Measurements from ENCODE around the gene PXDN.
"Not testable (repeated sequence)": the region's sequence is repeated elsewhere in the genome, so short reads cannot be mapped to it uniquely, and the experiment has no call there.

The PXDN gene

DNA sequence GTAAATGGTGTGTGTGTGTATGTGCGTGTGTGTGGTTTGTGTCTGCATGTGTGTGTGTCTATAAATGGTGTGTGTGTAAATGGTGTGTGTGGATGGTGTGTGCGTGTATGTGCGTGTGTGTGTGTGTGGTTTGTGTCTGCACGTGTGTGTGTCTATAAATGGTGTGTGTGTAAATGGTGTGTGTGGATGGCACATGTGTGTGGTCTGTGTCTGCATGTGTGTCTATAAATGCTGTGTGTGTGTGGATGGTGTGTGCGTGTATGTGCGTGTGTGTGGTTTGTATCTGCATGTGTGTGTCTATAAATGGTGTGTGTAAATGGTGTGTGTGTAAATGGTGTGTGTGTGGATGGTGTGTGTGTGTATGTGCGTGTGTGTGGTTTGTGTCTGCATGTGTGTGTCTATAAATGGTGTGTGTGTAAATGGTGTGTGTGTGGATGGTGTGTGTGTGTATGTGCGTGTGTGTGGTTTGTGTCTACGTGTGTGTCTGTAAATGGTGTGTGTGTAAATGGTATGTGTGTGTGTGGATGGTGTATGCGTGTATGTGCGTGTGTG lies 64.8 kb downstream of the PXDN start:
- not testable (repeated sequence) for DNase-seq

DNA sequence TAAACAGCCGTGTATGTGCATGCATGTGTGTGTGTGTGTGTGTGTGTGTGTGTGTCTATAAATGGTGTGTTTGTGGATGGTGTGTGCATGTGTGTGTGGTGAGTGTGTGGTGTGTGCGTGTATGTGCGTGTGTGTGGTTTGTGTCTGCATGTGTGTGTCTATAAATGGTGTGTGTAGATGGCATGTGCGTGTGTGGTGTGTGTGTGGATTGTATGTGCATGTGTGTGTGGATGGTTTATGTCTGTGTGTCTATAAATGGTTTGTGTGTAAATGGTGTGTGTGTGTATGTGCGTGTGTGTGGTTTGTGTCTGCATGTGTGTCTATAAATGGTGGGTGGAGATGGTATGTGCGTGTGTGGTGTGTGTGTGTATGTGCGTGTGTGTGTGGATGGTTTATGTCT lies 65.2 kb downstream of the PXDN start:
- DNase-seq, result not testable (repeated sequence)

GRCh38 chr2:1678609-1679008 lies 65.7 kb downstream of the PXDN start:
- DNase-seq, result no peak

GRCh38 chr2:1677821-1678165 lies 66.5 kb downstream of the PXDN start:
- DNase-seq, result no peak

DNA sequence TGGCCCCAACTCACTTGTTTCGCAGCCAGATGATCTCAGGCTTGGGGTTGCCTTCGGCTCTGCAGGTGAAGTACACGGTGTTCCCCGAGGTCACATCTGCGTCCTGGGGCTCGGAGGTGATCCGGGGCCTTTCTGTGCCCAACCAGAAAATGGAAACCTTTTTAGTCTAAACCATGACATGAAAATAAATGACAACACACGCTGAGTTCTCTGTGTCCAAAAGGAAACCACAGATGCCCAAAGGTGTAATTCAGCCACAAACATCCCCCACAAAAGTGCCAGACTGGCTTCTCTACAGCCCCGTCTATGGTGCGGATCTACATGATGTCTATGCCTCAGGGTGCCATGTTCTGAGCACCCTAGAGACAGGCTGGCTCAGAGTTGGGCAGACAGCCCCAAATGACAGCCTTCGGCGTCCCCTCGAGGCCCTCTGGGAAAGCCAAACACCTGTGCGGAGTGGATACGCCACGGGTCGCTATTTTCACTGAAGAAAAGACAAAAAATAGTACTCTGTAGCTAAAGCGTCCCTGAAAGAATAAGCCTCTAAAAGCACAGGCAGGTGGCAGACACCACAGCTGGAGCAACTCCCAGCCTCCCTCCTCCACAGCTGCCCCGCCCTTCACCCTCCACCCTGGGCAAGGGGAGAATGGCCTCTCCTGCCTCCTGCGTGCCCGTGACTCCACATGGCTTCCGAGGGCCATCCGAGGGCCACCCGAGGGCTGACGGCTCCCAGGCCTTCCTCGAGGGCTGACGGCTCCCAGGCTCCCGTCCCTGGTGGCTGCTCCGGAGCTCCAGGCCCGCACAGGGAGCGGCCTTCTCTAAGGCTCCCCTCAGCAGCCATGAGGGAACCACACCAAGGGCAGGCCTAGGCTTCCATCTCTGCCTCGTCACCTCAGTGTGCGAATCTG lies 67.1 kb downstream of the PXDN start:
- no peak for DNase-seq

GRCh38 chr2:1676091-1676912 lies 68.0 kb downstream of the PXDN start:
- no peak for DNase-seq

- DNase-seq, result no peak
Measured at GRCh38 chr2:1675633-1676032, 68.7 kb downstream of the PXDN start.

DNA sequence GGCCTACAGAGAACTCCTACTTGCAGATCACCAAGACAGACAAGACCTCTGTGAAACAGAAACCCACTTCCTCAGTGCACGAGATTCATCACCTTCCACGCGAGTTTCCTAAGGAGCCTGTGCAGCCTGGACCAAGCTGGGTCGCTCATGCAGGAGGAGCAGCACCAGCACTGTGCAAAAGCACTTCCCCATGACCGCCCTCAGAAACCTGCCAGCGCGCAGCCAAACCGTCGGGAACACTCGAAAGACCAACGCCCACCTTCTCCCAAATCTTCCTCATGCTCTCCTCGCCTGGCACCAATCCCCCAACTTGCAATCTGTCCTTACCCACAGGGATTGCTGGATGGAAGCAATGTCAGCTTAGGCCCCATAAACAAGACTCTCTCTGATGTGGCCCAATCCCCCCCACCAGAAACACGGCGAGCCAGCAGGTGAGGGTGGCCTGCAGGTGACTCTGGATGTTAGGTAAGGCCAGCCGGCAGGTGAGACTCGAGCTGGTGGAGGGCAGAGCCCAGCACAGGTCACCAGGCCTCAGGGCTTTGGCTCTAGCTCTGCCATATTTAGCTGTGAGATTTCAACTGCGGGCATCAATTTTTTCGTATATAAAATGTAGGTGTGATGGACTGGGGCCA lies 69.4 kb downstream of the PXDN start:
- no peak for DNase-seq

DNA sequence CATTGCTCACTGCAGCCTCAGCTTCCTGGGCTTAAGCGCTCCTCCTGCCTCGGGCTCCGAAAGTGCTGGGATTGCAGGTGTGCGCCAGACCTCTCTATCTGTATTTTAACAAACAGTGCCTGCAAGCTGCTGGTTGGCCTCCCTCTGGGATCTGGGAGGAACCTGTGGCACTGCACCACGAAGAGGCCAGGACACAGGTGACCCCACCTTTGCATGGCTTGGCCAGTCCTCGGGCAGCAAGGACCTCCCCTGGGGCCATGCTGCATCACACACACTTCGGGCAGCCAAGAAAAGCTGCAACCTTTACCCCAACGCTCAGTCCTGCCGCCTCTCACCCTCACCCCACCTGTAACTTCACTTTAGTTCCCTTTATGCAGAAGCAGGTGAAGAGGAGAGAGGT lies 70.0 kb downstream of the PXDN start:
- no peak for DNase-seq

- DNase-seq, result no peak
Measured at GRCh38 chr2:1673160-1673944, 71.0 kb downstream of the PXDN start.

- DNase-seq, result no peak
Measured at GRCh38 chr2:1672738-1673137, 71.6 kb downstream of the PXDN start.

DNA sequence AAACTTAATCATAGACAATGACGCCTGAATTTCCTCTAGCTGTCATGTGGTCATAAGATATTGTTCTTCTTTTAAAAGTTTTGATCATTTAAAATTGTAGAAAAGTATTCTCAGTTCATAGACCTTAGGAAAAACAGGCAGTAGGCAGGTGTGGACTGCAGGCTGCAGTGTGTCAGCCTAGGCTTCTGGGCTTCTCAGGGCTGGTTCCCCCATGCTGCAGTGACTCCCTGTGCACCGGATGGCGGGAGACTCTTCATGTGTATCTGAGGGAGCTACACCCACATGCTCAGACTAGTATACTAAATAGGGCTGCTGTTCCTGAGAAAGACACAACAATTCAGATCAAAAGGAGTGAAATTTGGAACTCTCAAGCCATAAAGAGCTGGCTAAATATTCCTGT lies 72.4 kb downstream of the PXDN start:
- DNase-seq, result no peak

DNA sequence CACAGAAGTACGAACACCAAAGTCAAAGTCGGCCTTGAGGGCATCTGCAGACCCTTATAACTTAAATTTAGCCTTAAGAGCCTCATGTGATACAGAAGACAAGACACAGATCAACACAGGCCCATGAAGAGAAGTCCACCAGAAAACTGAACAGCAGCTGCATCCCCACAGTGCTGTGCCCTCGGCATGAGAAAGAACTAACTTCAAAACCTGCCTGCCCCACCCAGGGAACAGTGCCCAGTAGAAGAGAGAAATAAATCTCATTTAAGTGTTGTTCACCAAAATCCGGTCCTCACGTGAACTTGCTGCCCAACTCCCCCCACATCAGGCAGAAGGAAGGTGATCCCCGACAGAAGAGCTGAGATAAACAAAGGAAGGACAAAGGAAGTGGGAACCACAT lies 73.7 kb downstream of the PXDN start:
- no peak for DNase-seq

GRCh38 chr2:1665761-1666505 lies 78.4 kb downstream of the PXDN start:
- no peak for DNase-seq

GRCh38 chr2:1664698-1665097 lies 79.6 kb downstream of the PXDN start:
- no peak for DNase-seq

GRCh38 chr2:1664076-1664605 lies 80.2 kb downstream of the PXDN start:
- DNase-seq, result no peak

DNA sequence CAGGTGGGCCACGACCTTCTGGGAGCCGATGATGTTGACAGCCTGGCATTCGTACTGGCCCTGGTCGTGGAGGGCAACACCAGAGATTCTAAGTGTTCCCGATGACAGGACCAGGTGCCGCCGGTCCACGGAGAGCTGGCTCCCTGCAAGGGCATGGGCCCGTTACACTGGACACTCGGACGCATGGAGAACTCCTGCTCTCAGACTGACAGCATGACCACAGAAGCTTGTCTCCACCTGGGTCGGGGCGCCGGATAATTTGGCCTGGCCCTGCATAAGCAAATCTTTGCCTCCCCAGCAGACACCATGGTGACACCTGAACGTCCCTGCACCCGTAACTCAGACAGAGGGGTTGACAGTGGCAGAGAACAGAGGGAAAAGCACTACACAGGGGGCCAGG lies 80.7 kb downstream of the PXDN start:
- DNase-seq, result no peak

DNA sequence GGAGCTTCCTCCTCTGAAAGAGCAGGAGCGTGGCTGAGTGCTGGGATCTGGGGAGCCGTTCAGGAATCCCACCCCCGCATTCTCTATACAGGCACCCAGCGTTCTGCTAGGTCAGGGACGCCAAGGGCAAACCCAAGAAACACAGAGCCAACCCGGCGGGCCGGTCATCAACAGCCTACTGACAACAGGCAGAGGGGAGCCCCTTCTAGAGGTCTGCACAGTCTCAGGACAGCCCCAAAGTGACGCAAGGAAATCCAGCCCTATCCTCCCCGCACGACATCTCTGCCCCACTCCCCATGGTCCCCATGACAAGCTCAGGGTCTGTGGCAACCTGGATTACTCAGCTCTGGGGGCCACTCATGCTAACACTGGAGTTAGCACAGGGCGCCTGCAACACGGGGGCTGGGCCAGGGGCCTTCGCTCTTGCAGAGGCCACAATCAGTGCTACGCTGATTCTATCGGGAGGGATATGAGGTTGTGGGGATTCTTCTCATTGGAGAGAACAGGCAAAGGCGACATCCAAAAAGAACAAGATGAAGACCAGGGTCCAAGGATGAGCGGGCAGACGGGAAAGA lies 81.6 kb downstream of the PXDN start:
- no peak for DNase-seq

DNA sequence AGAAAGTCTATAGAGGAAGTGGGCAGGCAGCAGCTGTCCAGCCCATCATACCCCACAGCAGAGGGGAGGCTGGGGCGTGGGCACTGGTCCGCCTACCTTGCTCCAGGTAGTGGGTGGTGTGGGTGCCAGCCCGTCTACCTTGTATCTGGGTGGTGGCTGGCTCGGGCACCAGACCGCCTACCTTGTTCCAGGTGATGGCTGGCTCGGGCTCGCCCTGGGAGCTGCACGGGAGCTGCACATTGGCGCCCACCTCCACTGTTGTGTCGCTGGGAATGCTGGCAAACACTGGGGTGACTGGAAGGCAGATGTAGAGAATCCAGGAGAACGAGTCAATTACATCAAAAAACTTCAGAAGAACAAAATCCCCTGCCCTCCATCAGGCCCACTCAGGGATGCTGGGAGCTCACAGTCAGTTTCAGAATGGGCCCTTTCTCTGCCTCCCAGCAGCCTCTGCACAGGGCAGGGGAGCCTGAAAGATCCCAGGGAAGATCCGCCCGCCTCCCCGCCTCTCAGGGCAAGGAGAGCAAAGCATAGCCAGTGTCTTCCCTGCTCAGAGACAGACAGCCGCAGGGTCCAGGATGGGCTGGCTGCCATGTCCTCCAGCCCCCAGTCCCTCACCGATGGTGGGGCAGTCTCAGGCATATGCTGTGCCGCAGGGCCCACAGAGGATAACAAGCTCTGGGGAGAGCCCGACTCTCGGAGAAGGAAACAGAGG lies 82.3 kb downstream of the PXDN start:
- no peak for DNase-seq
